GM12878 (cell line): Measurements from ENCODE around the gene CALD1. TPM values are rescaled to one million over a fixed set of nuclear protein-coding genes. Genes with fewer than 3 reads are reported as not detected.

ENCODE experiments used
- ATAC-seq: fragments of 200-7000 bp; cut with Tn5 transposase; 3 replicates; pipeline ENCODE4 v1.9.1; 2020; ENCODE audit warnings: mild to moderate bottlenecking, moderate library complexity
- BruUV-seq: library from RNA; stranded (reverse); fragments of 400-500 nt; replicated peaks from 2 replicates; lab custom pipeline; 2021; lab: Mats Ljungman, UMichigan
- CTCF ChIA-PET: fragments of 300-600 bp; sonication (Branson Sonifier 250); formaldehyde crosslinking; extraction: SDS; loops from one replicate; lab custom pipeline; 2021; ENCODE audit warnings: inconsistent platforms; lab: Yijun Ruan, JAX
- POLR2A ChIA-PET: fragments of 350-600 bp; formaldehyde crosslinking; extraction: SDS; loops from one replicate; lab custom pipeline; 2021; ENCODE audit warnings: inconsistent platforms; lab: Charles Lee
- RAD21 ChIA-PET: fragments of 300-600 bp; sonication (Branson Sonifier 250); formaldehyde crosslinking; loops from one replicate; lab custom pipeline; 2023; ENCODE audit warnings: antibody characterized with exemption; ENCODE audit not compliant: unreplicated experiment; lab: Charles Lee
- SMC1A ChIA-PET: fragments of 300-600 bp; sonication (Branson Sonifier 250); formaldehyde crosslinking; loops from one replicate; lab custom pipeline; 2023; ENCODE audit not compliant: unreplicated experiment, uncharacterized antibody; lab: Charles Lee
- DNase-seq: peaks from one replicate; pipeline ENCODE4 v3.0.0-alpha.2; 2011; ENCODE audit warnings: low read depth, low spot score
- FAIRE-seq: peaks from 3 replicates; lab custom pipeline; 2011; peaks lifted over from hg19 to GRCh38; lab: Jason Lieb, UNC
- H2AFZ ChIP-seq: 2 replicates; pipeline ENCODE4 v1.6.0; 2011; ENCODE audit warnings: low read depth, low read length, control low read depth; ENCODE audit not compliant: control insufficient read depth
- H3K27ac ChIP-seq: 2 replicates; pipeline ENCODE4 v1.5.1; 2011; ENCODE audit warnings: control low read depth; ENCODE audit not compliant: control insufficient read depth, insufficient read depth
- H3K27me3 ChIP-seq, 2 experiments: replicated peaks in 1 of 2; 2 replicates each; pipeline versions ENCODE4 v1.6.0 to v1.6.1; 2011; ENCODE audit warnings: low read length in 1 of 2; ENCODE audit not compliant: control insufficient read depth in 2 of 2, insufficient read depth in 2 of 2
- H3K36me3 ChIP-seq, 2 experiments: 2 replicates each; pipeline ENCODE4 v1.5.1; 2011; ENCODE audit warnings: low read length in 1 of 2; ENCODE audit not compliant: control insufficient read depth in 2 of 2, insufficient read depth in 2 of 2
- H3K4me1 ChIP-seq: 2 replicates; pipeline ENCODE4 v1.6.1; 2011; ENCODE audit warnings: mild to moderate bottlenecking, low read length, moderate library complexity, mixed read lengths; ENCODE audit not compliant: control insufficient read depth, insufficient read depth
- H3K4me2 ChIP-seq: 2 replicates; pipeline ENCODE4 v1.6.0; 2011; ENCODE audit warnings: control low read depth; ENCODE audit not compliant: control insufficient read depth, insufficient read depth
- H3K4me3 ChIP-seq: fragments of 200-600 bp; sonication (generic); 2 replicates; pipeline ENCODE4 v1.5.1; 2016
- H3K79me2 ChIP-seq: 2 replicates; pipeline ENCODE4 v1.6.0; 2011; ENCODE audit warnings: low read length; ENCODE audit not compliant: control insufficient read depth, insufficient read depth
- H3K9ac ChIP-seq: 2 replicates; pipeline ENCODE4 v1.8.0; 2011; ENCODE audit warnings: low read length, control low read depth, mixed read lengths; ENCODE audit not compliant: control insufficient read depth, insufficient read depth
- H3K9me3 ChIP-seq: replicated peaks from 3 replicates; pipeline ENCODE4 v1.5.1; 2011; ENCODE audit warnings: mild to moderate bottlenecking, low read length; ENCODE audit not compliant: control insufficient read depth, insufficient read depth
- H4K20me1 ChIP-seq: 2 replicates; pipeline ENCODE4 v1.6.0; 2011; ENCODE audit not compliant: control insufficient read depth, insufficient read depth
- CHD1 ChIP-seq: IDR thresholded peaks from 2 replicates; pipeline ENCODE4 v1.6.1; 2012; ENCODE audit warnings: low read depth, low read length, improper control_type of control experiment
- CREM ChIP-seq: IDR thresholded peaks from 2 replicates; pipeline ENCODE4 v1.6.1; 2014; ENCODE audit warnings: antibody characterized with exemption, low read depth
- GATAD2B ChIP-seq: fragments of 450-650 bp; conservative IDR thresholded peaks from 2 replicates; pipeline ENCODE4 v1.6.1; 2017; ENCODE audit warnings: low read depth, mild to moderate bottlenecking, moderate library complexity
- HDAC2 ChIP-seq: fragments of 200-600 bp; sonication (generic); IDR thresholded peaks from 2 replicates; pipeline ENCODE4 v1.6.1; 2017
- HDAC6 ChIP-seq: fragments of 200-600 bp; sonication (generic); IDR thresholded peaks from one replicate; pipeline ENCODE4 v1.8.0; 2017; ENCODE audit warnings: antibody characterized with exemption; ENCODE audit not compliant: unreplicated experiment
- HDGF ChIP-seq: fragments of 450-650 bp; IDR thresholded peaks from 2 replicates; pipeline ENCODE4 v1.6.1; 2016; ENCODE audit warnings: antibody characterized with exemption
- IKZF1 ChIP-seq: fragments of 450-650 bp; conservative IDR thresholded peaks from 2 replicates; pipeline ENCODE4 v1.6.1; 2017; ENCODE audit warnings: antibody characterized with exemption, mild to moderate bottlenecking
- MYB ChIP-seq: fragments of 150-350 bp; IDR thresholded peaks from 2 replicates; pipeline ENCODE4 v1.6.1; 2014; ENCODE audit warnings: mild to moderate bottlenecking, low read depth, low read length, borderline replicate concordance
- NR2C2 ChIP-seq: IDR thresholded peaks from 2 replicates; pipeline ENCODE4 v1.6.1; 2011; ENCODE audit warnings: borderline replicate concordance, low read depth; ENCODE audit not compliant: control insufficient read depth, insufficient read length
- RBBP5 ChIP-seq: fragments of 200-600 bp; sonication (generic); conservative IDR thresholded peaks from 2 replicates; pipeline ENCODE4 v1.6.1; 2016
- RFX5 ChIP-seq: IDR thresholded peaks from 2 replicates; pipeline ENCODE4 v1.6.1; 2011; ENCODE audit warnings: low read depth, low read length, improper control_type of control experiment
- SREBF2 ChIP-seq: IDR thresholded peaks from 2 replicates; pipeline ENCODE4 v1.6.1; 2012; ENCODE audit warnings: mild to moderate bottlenecking, low read length
- WGBS: methylation state at CpG from one replicate; pipeline ENCODE4 v1.1.6; 2016; ENCODE audit warnings: low lambda C conversion rate; ENCODE audit not compliant: insufficient replicate concordance, insufficient coverage; ENCODE audit errors: missing lambda C conversion rate; 5-methylcytosine and 5-hydroxymethylcytosine counted together
- in situ Hi-C: fragments of 300-500 bp; cut with MboI; formaldehyde crosslinking; loops from 9 replicates; pipeline ENCODE4 v1.14.3; 2018; ENCODE audit warnings: mixed read lengths
- intact Hi-C: fragments of 100-400 bp; cut with micrococcal nuclease; formaldehyde crosslinking; loops from one replicate; pipeline ENCODE4 v1.14.2; 2022; ENCODE audit not compliant: unreplicated experiment
- polyA plus RNA-seq, 11 experiments: library from polyadenylated mRNA; depleted of rRNA in 4 of 11; unstranded in 6 of 11; stranded (reverse) in 5 of 11; fragments of >200 nt; fragmentation: Nextera tagmentation in 4 of 11; fragmentation: Illumina TruSeq in 1 of 11; extraction: Ambion mirVana in 4 of 11; extraction: Trizol in 1 of 11; gene quantifications; 1 replicate in 1 of 11; 2 replicates in 10 of 11; pipeline versions ENCODE4 v1.2.1 to v1.2.3, GENCODE V29; 2011 to 2016; ENCODE audit warnings: inconsistent platforms in 2 of 11, missing spikeins in 2 of 11, low read depth in 1 of 11
- total RNA-seq, 4 experiments: library from RNA; depleted of rRNA in 3 of 4; stranded (reverse); fragments of >200 nt in 3 of 4; fragmentation: Illumina TruSeq in 1 of 4; extraction: Trizol in 1 of 4; gene quantifications; 2 replicates each; pipeline versions ENCODE4 v1.2.1 to v1.2.3, GENCODE V29; 2013 to 2021
- TF ChIP-seq, protein P1 (sequence below): IDR thresholded peaks from 2 replicates; pipeline ENCODE4 v1.6.1; 2012; ENCODE audit warnings: low read length, inconsistent platforms
- TF ChIP-seq, protein P2 (sequence below): fragments of 450-650 bp; IDR thresholded peaks from 2 replicates; pipeline ENCODE4 v1.6.1; 2014; ENCODE audit warnings: mild to moderate bottlenecking
- TF ChIP-seq, protein P3 (sequence below): IDR thresholded peaks from 2 replicates; pipeline ENCODE4 v1.6.1; 2012; ENCODE audit warnings: low read depth, low read length, improper control_type of control experiment
- TF ChIP-seq, protein P4 (sequence below): IDR thresholded peaks from 2 replicates; pipeline ENCODE4 v1.6.1; 2011; ENCODE audit warnings: mild to moderate bottlenecking, low read depth, low read length, moderate library complexity; ENCODE audit not compliant: insufficient replicate concordance

The CALD1 gene
- total and polyA plus RNA-seq, 10 of the 15 experiments (the other 5 are each of a cell fraction or from before 2014, with no cell fraction given): 0.03 to 1.3 (median 0.22) TPM

DNA sequence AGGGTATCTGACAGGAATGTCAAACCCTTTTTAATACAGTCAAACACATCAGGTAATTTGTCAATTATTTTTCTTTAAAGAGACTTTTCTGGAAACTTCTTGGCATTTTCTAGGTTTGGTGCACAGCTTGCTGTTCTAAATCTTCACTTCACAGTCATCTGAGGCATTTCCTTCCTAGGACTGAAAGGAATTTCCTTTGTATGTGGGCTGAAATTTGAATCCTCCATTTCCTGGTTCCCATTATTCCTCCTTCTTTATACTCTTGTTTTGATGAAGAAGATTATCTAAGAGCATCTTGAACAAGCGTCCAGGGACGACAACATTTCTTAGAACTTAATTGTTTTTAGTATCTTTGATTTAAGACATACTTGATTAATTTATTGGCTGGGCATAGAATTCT, 24.9 kb downstream of the CALD1 start:
- no peak for DNase-seq
- Histone ChIP-seq H3K9ac (no peak overlapping the region), H3K27ac (no peak overlapping the region), H2AFZ (no peak overlapping the region), H3K27me3 (no peaks in the 10 kb centered on the region; a peak in 3 of 4 replicates), H3K4me1 (no peaks in the 10 kb centered on the region), H4K20me1 (no peaks in the 10 kb centered on the region), H3K79me2 (no peaks in the 10 kb centered on the region), H3K4me3 (no peak overlapping the region)
- 37% methylated on average over 2 of the region's 2 CpGs for WGBS
- CTCF ChIA-PET: no interaction called here
- POLR2A ChIA-PET: interaction anchor here (0.6 kb wide), 1 partner anchor 15 kb away, joined by 4 read pairs; no protein-coding TSS in a partner anchor
- in situ Hi-C loops (no loop called here), intact Hi-C loops (no loop called here)
- TF ChIP-seq NR2C2: no peak
- no peak for TF ChIP-seq CHD1
- TF ChIP-seq, protein P1, sequence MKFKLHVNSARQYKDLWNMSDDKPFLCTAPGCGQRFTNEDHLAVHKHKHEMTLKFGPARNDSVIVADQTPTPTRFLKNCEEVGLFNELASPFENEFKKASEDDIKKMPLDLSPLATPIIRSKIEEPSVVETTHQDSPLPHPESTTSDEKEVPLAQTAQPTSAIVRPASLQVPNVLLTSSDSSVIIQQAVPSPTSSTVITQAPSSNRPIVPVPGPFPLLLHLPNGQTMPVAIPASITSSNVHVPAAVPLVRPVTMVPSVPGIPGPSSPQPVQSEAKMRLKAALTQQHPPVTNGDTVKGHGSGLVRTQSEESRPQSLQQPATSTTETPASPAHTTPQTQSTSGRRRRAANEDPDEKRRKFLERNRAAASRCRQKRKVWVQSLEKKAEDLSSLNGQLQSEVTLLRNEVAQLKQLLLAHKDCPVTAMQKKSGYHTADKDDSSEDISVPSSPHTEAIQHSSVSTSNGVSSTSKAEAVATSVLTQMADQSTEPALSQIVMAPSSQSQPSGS: no peak
- no peak for TF ChIP-seq HDGF
- no peak for TF ChIP-seq IKZF1
- TF ChIP-seq SREBF2: no peak
- TF ChIP-seq HDAC2: no peak
- TF ChIP-seq CREM: no peak
- no peak for TF ChIP-seq MYB
- TF ChIP-seq, protein P2, sequence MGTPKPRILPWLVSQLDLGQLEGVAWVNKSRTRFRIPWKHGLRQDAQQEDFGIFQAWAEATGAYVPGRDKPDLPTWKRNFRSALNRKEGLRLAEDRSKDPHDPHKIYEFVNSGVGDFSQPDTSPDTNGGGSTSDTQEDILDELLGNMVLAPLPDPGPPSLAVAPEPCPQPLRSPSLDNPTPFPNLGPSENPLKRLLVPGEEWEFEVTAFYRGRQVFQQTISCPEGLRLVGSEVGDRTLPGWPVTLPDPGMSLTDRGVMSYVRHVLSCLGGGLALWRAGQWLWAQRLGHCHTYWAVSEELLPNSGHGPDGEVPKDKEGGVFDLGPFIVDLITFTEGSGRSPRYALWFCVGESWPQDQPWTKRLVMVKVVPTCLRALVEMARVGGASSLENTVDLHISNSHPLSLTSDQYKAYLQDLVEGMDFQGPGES: no peak
- no peak for TF ChIP-seq GATAD2B
- TF ChIP-seq, protein P3, sequence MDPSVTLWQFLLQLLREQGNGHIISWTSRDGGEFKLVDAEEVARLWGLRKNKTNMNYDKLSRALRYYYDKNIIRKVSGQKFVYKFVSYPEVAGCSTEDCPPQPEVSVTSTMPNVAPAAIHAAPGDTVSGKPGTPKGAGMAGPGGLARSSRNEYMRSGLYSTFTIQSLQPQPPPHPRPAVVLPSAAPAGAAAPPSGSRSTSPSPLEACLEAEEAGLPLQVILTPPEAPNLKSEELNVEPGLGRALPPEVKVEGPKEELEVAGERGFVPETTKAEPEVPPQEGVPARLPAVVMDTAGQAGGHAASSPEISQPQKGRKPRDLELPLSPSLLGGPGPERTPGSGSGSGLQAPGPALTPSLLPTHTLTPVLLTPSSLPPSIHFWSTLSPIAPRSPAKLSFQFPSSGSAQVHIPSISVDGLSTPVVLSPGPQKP: no peak
- no peak for TF ChIP-seq HDAC6
- no peak for TF ChIP-seq RFX5
- TF ChIP-seq RBBP5: no peak
- TF ChIP-seq, protein P4, sequence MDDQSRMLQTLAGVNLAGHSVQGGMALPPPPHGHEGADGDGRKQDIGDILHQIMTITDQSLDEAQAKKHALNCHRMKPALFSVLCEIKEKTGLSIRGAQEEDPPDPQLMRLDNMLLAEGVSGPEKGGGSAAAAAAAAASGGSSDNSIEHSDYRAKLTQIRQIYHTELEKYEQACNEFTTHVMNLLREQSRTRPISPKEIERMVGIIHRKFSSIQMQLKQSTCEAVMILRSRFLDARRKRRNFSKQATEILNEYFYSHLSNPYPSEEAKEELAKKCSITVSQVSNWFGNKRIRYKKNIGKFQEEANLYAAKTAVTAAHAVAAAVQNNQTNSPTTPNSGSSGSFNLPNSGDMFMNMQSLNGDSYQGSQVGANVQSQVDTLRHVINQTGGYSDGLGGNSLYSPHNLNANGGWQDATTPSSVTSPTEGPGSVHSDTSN: no peak
- TF ChIP-seq, all 136 proteins: peak for 0
- no peaks in the 10 kb centered on the region for H3K9me3 ChIP-seq
- ChIA-PET RAD21 (no interaction called here), SMC1A (no interaction called here)
- BruUV-seq: no TSS peak
- FAIRE-seq (no peak), ATAC-seq (no peak)
- no peaks in the 10 kb centered on the region for H3K36me3 ChIP-seq
- H3K4me2 ChIP-seq: no peak overlapping the region
